GM21447 (cell line): ENCODE data around the gene CYP2S1.

ENCODE experiments used
- ATAC-seq: cut with Tn5 transposase; IDR thresholded peaks from one replicate; pipeline ENCODE4 v1.9.1; 2021; ENCODE audit not compliant: unreplicated experiment

CYP2S1 gene

DNA sequence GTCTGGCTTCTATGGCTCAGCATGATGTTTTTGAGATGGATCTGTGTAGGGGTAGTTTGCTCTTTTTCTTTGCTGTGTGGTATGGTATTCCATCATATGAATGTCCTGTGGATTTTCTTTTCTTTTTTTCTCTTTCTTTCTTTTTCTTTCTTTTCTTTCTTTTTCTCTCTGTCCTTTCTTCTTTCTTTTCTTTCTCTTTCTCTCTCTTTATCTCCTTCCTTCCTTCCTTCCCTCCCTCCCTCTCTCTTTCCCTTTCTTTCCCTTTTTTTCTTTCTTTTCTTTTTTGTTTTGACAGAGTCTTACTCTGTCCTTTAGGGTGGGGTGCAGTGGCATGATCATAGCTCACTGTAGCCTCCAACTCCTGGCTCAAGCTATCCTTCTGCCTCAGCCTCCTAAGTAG lies 62.2 kb downstream of the CYP2S1 start:
- ATAC-seq: no peak
